GM21526 (cell line): ENCODE data around the gene KIF22.
A peak's percentile ranks its signal among the peaks of the same experiment; 100 is the strongest.
"Not testable (repeated sequence)": the region's sequence is repeated elsewhere in the genome, so short reads cannot be mapped to it uniquely, and the experiment has no call there.

Source experiments
- ATAC-seq: cut with Tn5 transposase; IDR thresholded peaks from one replicate; pipeline ENCODE4 v1.9.1; 2021; ENCODE audit warnings: moderate library complexity; ENCODE audit not compliant: unreplicated experiment, low FRiP score

KIF22 gene

DNA sequence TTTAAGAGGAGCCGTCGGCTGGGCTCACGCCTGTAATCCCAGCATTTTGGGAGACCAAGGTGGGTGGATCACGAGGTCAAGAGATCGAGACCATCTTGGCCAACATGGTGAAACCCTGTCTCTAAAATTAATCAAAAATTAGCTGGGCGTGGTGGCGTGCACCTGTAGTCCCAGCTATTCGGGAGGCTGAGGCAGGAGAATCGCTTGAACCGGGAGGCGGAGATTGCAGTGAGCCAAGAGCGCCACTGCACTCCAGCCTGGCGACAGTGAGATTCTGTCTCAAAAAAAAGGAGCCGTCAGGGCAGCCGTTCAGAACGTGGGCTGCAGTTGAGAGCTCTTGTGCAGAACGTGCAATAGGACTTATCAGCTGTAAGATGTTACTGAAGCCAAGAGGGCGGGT lies 2.6 kb downstream of the KIF22 start:
- not testable (repeated sequence) for ATAC-seq

DNA sequence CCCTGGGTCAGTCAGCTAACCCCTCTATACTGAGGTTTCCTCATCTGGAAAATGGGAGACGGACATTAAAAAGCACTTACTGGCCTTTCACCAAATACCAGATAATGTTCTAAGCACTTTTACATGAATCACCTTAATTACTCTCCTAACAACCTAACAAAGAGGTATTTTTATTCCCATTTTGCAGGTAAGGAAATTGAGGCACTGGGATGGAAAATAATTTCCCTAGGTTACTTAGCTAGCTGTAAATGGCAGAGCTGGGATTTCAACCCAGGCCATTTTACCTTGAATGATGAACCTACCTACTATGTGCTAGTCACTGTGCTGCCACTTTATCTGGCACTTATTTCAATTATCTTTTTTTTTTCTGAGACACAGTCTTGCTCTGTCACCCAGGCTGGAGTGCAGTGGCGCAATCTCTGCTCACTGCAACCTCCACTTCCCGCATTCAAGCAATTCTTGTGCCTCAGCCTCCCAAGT lies 3.7 kb downstream of the KIF22 start:
- no peak for ATAC-seq

GRCh38 chr16:29802416-29802935 lies 11.9 kb downstream of the KIF22 start:
- ATAC-seq: no peak

GRCh38 chr16:29804020-29804419 lies 13.5 kb downstream of the KIF22 start:
- no peak for ATAC-seq

DNA sequence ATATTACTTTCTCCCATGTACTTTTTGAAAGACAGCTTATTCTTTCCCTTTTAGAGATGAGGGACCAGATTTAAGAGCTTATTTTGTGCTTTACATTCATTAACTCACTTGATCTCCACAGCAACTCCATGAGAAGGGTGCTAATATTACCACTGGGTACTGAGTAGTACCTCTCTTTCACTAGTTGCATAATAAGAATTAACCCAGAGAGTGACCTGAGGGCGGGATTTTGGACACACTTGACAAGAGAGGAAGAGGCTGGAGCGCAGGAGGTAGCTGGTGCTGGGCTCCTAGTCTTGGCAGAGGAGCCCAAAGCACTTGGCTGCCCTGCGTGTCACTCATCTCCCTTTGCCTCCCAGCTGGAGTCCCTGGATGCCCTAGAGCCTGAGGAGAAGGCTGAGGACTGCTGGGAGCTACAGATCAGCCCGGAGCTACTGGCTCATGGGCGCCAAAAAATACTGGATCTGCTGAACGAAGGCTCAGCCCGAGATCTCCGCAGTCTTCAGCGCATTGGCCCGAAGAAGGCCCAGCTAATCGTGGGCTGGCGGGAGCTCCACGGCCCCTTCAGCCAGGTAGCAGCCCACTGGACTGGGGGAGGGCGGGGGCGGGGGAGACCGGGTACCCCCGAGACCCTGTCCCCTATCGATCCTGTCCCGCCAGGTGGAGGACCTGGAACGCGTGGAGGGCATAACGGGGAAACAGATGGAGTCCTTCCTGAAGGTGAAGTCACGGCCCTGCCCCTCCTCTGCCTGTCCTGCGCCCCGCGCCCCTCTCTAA lies 14.1 kb downstream of the KIF22 start:
- ATAC-seq: no peak

DNA sequence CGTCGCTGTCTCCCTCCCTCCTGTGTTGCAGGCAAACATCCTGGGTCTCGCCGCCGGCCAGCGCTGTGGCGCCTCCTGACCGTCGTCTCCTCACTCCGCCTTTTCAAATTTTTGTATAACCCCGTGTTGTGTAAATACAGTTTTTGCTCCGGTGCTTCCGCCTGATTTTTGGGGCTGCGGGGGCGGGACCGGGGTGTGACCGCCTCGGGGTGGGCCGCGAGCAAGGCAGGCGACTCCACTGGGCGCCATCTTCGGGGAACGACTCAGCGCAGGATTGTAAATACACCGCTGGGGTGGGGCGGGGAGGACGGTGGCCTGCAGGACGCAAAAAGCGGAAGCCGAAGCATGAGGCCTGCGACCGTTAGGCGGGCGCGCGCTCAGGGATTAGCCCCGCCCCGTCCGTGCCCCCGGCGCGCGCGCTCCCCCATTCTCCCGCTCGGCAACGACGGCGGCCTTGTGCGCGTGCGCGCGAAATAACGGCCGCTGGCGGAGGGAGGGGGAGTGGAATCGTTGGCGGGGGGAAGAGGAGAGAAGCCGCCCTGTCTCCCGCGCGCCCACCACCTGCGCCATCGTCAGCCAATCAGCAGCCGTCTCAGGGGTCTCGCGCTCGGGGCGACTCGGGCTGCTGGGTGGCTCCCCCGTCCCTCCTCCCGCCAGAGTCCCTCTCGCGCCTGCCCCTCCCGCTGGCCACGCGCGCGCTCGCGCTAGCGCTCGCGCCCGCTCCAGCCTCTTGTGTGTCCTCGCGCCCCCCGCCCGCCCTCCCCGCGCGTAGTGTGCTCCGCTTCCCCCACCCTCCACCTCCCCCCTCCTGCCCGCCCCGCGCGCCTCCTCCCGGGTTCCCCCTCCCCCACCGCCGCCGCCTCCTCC lies 14.9 kb downstream of the KIF22 start:
- ATAC-seq: peak; percentile 42

- ATAC-seq: no peak
Observed at GRCh38 chr16:29806099-29806579, 15.6 kb downstream of the KIF22 start, which contains the start of gene MAZ. TSS of gene MAZ (plus strand) at chr16:29806529. CDS start at chr16:29806702, 173 bp downstream.

GRCh38 chr16:29806641-29807425 lies 16.3 kb downstream of the KIF22 start:
- ATAC-seq: no peak

GRCh38 chr16:29807426-29808218 lies 17.1 kb downstream of the KIF22 start:
- no peak for ATAC-seq

DNA sequence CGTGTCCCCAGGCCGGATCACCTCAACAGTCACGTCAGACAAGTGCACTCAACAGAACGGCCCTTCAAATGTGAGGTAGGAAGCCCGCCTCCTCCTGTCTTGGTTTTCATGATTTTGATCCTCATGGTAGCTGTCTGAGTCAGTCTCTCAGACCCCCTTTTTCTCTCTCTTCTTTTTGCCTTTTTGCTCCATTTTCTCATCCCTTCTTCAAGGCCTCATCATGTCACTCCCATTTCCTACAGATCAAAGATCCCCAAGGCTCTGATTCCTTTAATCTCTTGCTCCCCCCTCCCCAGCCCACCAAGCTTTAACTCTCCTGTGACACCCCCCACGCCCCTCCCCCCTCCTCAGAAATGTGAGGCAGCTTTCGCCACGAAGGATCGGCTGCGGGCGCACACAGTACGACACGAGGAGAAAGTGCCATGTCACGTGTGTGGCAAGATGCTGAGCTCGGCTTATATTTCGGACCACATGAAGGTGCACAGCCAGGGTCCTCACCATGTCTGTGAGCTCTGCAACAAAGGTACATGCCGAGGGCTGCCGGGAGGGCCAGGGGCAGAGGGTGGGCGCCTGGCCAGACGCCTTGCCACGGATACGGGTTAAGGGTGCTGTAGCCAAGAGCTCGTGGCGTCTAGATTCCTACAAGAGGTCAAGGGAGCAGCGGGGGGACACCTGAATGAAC lies 17.8 kb downstream of the KIF22 start:
- no peak for ATAC-seq

DNA sequence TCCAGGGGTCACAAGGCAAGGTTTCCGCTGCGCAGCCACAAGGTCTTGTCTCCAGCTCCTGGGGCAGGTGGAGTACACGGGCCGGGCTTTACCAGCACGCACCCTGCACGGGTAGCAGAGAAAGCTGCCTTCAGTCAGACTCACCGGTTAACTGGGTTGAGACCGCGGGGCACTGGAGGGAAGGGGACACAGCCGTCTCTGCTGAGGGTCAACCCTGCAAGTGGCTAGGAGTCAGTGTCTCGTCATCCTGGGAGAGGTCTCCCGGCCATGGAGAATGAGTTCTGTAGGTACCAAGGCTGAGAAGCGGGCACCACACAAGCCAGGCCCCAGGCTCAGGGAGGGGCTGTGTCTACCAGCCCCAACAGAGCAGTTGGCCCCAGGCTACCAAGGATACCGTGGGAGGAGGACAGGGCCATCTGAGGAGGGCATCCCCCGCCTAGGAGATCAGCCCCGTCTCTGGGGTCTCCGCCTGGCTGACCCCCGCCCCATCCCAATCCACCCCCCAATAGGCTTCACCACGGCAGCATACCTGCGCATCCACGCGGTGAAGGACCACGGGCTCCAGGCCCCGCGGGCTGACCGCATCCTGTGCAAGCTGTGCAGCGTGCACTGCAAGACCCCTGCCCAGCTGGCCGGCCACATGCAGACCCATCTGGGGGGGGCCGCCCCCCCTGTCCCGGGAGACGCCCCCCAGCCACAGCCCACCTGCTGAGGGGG lies 18.6 kb downstream of the KIF22 start:
- ATAC-seq: no peak

DNA sequence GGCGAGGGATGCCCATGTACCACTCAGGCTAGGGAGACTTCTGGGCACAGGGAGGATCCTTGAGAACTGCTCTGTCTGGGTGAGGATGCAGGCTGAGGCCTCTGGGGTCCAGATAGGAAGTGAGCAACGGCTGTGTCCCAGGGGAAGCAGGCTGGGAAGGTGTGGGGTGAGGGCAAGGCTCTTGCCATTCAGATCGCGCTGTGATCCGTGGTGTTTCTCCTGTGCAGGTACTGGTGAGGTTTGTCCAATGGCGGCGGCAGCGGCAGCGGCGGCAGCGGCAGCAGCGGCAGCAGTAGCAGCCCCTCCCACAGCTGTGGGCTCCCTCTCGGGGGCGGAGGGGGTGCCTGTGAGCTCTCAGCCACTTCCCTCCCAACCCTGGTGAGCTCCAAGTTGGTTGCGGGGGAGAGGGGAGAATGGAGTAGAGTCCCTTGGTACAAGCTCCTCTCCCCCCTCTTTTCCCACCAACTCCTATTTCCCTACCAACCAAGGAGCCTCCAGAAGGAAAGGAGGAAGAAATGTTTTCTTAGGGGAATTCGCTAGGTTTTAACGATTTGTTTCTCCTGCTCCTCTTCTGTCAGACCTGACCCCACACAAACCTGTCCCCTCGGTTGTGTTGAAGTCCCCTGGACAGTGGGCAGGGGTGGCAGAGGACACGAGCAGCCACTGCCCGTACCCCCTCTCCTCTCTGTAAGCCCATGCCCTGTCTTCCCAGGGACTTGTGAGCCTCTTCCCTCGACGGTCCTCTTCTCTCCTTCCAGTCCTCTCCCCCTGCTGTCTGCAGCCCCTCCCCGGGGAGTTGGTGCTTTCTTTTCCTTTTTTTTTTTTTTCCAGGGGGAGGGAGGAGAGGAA lies 19.5 kb downstream of the KIF22 start:
- ATAC-seq: no peak

DNA sequence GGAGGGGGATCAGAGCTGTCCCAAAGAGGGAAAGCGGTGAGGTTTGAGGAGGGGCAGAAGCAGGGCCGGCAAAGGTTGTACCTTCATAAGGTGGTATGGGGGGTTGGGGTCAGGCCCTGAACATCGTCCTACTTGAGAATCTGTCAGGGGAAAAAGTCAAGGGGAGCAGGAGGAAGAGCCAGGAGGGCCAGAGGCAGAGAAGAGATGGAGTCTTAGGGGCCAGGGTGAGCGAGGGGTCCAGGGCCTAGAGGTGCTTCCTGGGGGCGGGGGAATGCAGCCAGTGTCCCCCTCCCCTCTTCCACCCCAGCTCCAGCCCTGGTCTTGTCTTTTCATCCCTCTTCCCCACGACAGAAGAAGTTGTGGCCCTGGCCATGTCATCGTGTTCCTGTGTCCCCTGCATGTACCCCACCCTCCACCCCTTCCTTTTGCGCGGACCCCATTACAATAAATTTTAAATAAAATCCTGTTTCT lies 20.2 kb downstream of the KIF22 start:
- ATAC-seq: no peak

- ATAC-seq: no peak
Observed at GRCh38 chr16:29811170-29811895, 20.8 kb downstream of the KIF22 start.

DNA sequence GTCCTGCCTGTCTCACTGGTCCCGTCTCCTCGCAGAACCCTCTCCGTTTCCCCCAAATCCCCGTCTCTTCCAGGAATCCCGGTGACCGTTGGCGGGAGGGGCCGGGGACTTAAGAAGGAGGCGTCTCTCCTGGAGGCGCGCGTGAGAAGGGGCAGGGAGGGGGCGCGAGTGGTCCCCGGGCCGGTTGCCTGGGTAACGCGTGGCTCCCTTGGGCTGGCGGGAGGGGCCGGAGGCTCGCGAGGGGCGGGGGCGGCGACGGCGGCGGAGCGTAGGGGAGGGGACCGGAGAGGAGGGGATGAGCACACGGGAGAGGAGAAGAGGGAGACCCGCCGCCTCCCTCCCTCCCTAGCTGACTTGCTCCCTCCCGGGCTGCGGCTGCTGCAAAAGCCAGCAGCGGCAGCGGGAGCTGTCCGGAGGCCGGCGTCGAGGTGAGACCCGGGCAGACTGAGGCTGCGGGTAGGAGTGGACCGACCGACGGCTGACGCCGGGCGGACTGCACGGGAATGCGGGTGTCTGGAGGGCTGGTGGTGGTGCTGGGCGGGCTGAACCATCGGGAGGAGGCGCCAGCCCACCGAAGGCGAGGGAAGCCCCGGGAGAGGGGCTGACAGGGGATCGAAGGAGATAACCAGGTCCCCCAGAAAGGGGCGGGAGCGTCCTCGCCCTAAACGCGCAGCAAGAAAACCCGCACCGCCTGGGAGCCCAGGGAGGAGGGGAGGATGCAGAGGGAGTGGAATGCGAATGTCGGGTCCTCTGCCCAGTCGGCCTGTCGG lies 21.5 kb downstream of the KIF22 start, which contains the start of gene PRRT2:
TSS of gene PRRT2 (plus strand) at position 298 of the 770 bp plus-strand sequence. CDS start 862 bp downstream, outside the sequence.
- no peak for ATAC-seq
